Osteoblast (primary cell): ENCODE measurements around the gene PEX7. TPM values are rescaled to one million over a fixed set of nuclear protein-coding genes. Genes with fewer than 3 reads are reported as not detected.
A peak's percentile ranks its signal among the peaks of the same experiment; 100 is the strongest.

Experiments used
- DNase-seq: peaks from one replicate; pipeline ENCODE4 v3.0.0; 2011; ENCODE audit warnings: low spot score, mixed read lengths; ENCODE audit not compliant: insufficient read length; ENCODE audit errors: missing footprints
- H2AFZ ChIP-seq: 2 replicates; pipeline ENCODE4 v1.6.0; 2011; ENCODE audit warnings: mild to moderate bottlenecking, low read length
- H3K27ac ChIP-seq: 2 replicates; pipeline ENCODE4 v1.5.1; 2011; ENCODE audit warnings: mild to moderate bottlenecking, low read depth, low read length, moderate library complexity
- H3K27me3 ChIP-seq: 2 replicates; pipeline ENCODE4 v1.6.0; 2012; ENCODE audit warnings: mild to moderate bottlenecking, control low read depth, inconsistent platforms, low read length, moderate library complexity; ENCODE audit not compliant: insufficient read depth
- H3K36me3 ChIP-seq: 2 replicates; pipeline ENCODE4 v1.5.1; 2011; ENCODE audit warnings: mild to moderate bottlenecking, low read length, control low read depth, moderate library complexity; ENCODE audit not compliant: insufficient read depth
- H3K4me1 ChIP-seq: 2 replicates; pipeline ENCODE4 v1.5.1; 2011; ENCODE audit warnings: mild to moderate bottlenecking, low read length, control low read depth, moderate library complexity; ENCODE audit not compliant: insufficient read depth
- H3K4me2 ChIP-seq: 2 replicates; pipeline ENCODE4 v1.6.0; 2011; ENCODE audit warnings: mild to moderate bottlenecking, low read length; ENCODE audit not compliant: insufficient read depth
- H3K4me3 ChIP-seq: fragments of 200-600 bp; sonication (generic); 3 replicates; pipeline ENCODE4 v1.5.1; 2012; ENCODE audit warnings: mild to moderate bottlenecking, low read length, inconsistent platforms; ENCODE audit not compliant: insufficient read depth
- H3K79me2 ChIP-seq: 2 replicates; pipeline ENCODE4 v1.6.0; 2012; ENCODE audit warnings: mild to moderate bottlenecking, low read length, control low read depth, inconsistent platforms; ENCODE audit not compliant: insufficient read depth
- H3K9me3 ChIP-seq: 2 replicates; pipeline ENCODE4 v1.5.1; 2011; ENCODE audit warnings: low read depth, low read length, control low read depth
- H4K20me1 ChIP-seq: 2 replicates; pipeline ENCODE4 v1.6.0; 2012; ENCODE audit warnings: mild to moderate bottlenecking, low read length, control low read depth; ENCODE audit not compliant: insufficient read depth
- total RNA-seq: library from RNA; depleted of rRNA; stranded (reverse); fragments of >200 nt; gene quantifications from 2 replicates; pipeline ENCODE4 v1.2.3, GENCODE V29; 2012
- TF ChIP-seq, protein P1 (sequence below): IDR thresholded peaks from 2 replicates; pipeline ENCODE4 v1.5.1; 2011; ENCODE audit warnings: mild to moderate bottlenecking, low read depth, low read length, moderate library complexity; ENCODE audit errors: extremely low read depth

Gene PEX7
- total RNA-seq, 1 donor, result 5.4 TPM

DNA sequence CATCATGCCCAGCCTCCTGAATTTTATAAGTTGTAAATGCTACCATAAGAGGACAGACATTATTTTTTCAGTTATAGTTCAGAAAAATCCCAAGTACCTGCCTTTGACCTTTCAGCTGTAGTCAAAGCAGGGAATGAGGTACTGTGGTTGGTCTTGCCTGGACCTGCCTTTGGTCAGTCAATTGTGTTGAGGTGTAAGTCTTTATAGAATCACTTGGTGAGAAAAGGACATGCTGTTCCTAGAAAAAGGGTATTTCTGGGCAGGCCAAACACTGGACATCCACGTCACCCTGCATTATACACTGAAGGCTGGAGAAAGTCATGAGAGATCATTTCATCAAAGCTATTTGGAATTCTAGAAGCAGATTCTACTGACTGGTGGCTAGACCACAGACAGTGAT, 40.3 kb downstream of the PEX7 start:
- Histone ChIP-seq H3K79me2 (no peaks in the 10 kb centered on the region), H3K4me2 (no peak overlapping the region), H3K27me3 (no peaks in the 10 kb centered on the region), H2AFZ (no peak overlapping the region), H3K36me3 (no peaks in the 10 kb centered on the region), H3K4me1 (peaks cover 9% of the 10 kb centered on the region), H3K4me3 (no peak overlapping the region), H3K27ac (no peak overlapping the region), H4K20me1 (no peaks in the 10 kb centered on the region), H3K9me3 (no peaks in the 10 kb centered on the region)
- no peak for DNase-seq
- TF ChIP-seq, protein P1, sequence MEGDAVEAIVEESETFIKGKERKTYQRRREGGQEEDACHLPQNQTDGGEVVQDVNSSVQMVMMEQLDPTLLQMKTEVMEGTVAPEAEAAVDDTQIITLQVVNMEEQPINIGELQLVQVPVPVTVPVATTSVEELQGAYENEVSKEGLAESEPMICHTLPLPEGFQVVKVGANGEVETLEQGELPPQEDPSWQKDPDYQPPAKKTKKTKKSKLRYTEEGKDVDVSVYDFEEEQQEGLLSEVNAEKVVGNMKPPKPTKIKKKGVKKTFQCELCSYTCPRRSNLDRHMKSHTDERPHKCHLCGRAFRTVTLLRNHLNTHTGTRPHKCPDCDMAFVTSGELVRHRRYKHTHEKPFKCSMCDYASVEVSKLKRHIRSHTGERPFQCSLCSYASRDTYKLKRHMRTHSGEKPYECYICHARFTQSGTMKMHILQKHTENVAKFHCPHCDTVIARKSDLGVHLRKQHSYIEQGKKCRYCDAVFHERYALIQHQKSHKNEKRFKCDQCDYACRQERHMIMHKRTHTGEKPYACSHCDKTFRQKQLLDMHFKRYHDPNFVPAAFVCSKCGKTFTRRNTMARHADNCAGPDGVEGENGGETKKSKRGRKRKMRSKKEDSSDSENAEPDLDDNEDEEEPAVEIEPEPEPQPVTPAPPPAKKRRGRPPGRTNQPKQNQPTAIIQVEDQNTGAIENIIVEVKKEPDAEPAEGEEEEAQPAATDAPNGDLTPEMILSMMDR, result no peak

DNA sequence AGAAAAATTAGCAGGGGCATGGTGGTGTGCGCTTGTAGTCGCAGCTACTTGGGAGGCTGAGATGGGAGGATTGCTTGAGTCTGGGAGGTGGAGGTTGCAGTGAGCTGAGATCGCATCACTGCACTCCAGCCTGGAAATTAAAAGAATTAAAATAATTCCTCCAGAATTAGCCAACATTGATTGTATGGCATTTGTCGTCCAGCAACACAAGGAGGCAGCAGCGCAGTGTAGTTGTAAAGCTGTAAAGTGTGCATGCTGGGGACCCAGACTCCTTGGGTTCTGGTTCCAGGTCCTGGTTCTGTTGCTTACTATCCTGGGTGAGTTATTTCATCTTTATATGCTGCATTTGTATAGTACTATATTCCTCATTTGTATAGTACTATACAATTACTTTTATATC, 41.4 kb downstream of the PEX7 start:
- H3K27ac ChIP-seq, result no peak overlapping the region
- H3K36me3 ChIP-seq, result no peaks in the 10 kb centered on the region
- peaks cover 11% of the 10 kb centered on the region for H3K4me1 ChIP-seq
- H2AFZ ChIP-seq, result no peak overlapping the region
- no peaks in the 10 kb centered on the region for H4K20me1 ChIP-seq
- DNase-seq, result no peak
- no peaks in the 10 kb centered on the region for H3K79me2 ChIP-seq
- H3K9me3 ChIP-seq, result no peaks in the 10 kb centered on the region
- H3K4me3 ChIP-seq, result no peak overlapping the region
- no peak overlapping the region for H3K4me2 ChIP-seq
- TF ChIP-seq, protein P1, result no peak
- H3K27me3 ChIP-seq, result no peaks in the 10 kb centered on the region

DNA sequence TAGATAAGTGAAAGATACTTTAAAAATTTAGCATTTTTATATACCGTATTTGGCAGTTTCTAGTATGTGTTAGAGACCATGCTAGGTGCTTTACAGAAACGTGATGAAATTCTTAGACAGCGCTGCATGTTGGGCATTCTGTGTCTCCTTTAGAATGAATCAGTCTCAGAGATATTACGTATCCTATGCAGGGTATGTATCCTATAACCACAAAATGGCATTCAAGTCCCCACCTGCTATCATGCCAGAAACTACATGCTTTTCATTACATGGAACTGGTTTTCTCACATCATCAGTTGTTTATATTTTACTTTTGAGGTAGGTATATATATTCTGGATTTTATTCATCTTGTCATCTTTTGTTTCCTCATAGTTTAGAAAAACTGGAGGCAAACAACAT, 42.3 kb downstream of the PEX7 start:
- Histone ChIP-seq H3K9me3 (no peaks in the 10 kb centered on the region), H2AFZ (no peak overlapping the region), H3K27ac (no peak overlapping the region), H3K4me3 (no peak overlapping the region), H3K36me3 (no peaks in the 10 kb centered on the region), H4K20me1 (no peaks in the 10 kb centered on the region), H3K4me2 (no peak overlapping the region), H3K27me3 (no peaks in the 10 kb centered on the region), H3K79me2 (no peaks in the 10 kb centered on the region), H3K4me1 (peaks cover 11% of the 10 kb centered on the region)
- TF ChIP-seq, protein P1, result no peak
- no peak for DNase-seq

DNA sequence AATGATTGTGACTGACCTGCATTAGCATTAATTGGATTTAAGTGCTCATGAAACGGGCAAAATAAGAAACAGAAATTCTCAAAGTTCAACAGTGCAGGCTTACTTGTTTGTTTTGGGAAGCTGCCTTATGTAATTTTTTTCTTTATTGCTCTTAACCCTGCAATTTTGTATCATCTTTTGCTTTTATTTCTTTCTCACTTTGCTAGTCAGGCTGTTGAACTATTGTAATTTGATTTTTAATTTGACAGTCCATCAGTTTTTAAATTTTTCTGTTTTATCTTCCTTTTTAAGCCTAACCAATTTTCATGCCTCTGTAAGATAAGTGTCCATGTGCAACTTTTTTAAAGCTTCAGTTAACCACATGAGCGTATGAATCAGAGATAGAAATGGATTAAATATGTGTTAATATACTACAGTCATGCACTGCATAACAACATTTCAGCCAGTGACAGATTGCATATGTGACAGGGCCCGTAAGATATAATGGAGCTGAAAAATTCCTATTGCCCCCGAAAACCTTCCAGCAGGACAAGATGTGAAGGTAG, 44.6 kb downstream of the PEX7 start:
- no peaks in the 10 kb centered on the region for H4K20me1 ChIP-seq
- H3K4me1 ChIP-seq, result peaks cover 11% of the 10 kb centered on the region
- TF ChIP-seq, protein P1, result no peak
- peak; percentile 57 for DNase-seq
- no peaks in the 10 kb centered on the region for H3K9me3 ChIP-seq
- H3K27me3 ChIP-seq, result no peaks in the 10 kb centered on the region
- no peak overlapping the region for H3K4me3 ChIP-seq
- H3K4me2 ChIP-seq, result peak overlapping the region; percentile 29
- no peak overlapping the region for H3K27ac ChIP-seq
- H3K36me3 ChIP-seq, result no peaks in the 10 kb centered on the region
- no peaks in the 10 kb centered on the region for H3K79me2 ChIP-seq
- H2AFZ ChIP-seq, result no peak overlapping the region
